Nephron progenitor cell (in vitro differentiated cells): ENCODE results near the gene EED.

Experiments used
- DNase-seq: peaks from one replicate; pipeline ENCODE4 v3.0.0; 2021
- H3K27ac Mint-ChIP-seq: 2 replicates; pipeline ENCODE4 v1.8.0; 2021; ENCODE audit warnings: mild to moderate bottlenecking, moderate library complexity, mixed read lengths
- H3K27me3 Mint-ChIP-seq: 2 replicates; pipeline ENCODE4 v1.8.0; 2021; ENCODE audit warnings: mild to moderate bottlenecking, low read depth, mixed read lengths; ENCODE audit not compliant: poor library complexity
- H3K36me3 Mint-ChIP-seq: 2 replicates; pipeline ENCODE4 v1.8.0; 2021; ENCODE audit warnings: low read depth, mixed read lengths
- H3K4me1 Mint-ChIP-seq: 2 replicates; pipeline ENCODE4 v1.8.0; 2021; ENCODE audit warnings: mixed read lengths
- H3K4me3 Mint-ChIP-seq: 2 replicates; pipeline ENCODE4 v1.8.0; 2021; ENCODE audit warnings: mild to moderate bottlenecking, moderate library complexity, mixed read lengths
- H3K9me3 Mint-ChIP-seq: 2 replicates; pipeline ENCODE4 v1.8.0; 2021; ENCODE audit warnings: mild to moderate bottlenecking, moderate library complexity, mixed read lengths
- CTCF ChIP-seq: fragments of 200-600 bp; sonication (generic); IDR thresholded peaks from 2 replicates; pipeline ENCODE4 v1.5.0; 2021; ENCODE audit warnings: antibody characterized with exemption

The EED gene

GRCh38 chr11:86244063-86244521, 461 bp upstream of the EED start:
- Mint-ChIP-seq H3K9me3 (no peaks in the 10 kb centered on the region), H3K4me1 (no peaks in the 10 kb centered on the region), H3K36me3 (no peaks in the 10 kb centered on the region), H3K27ac (no peak overlapping the region), H3K4me3 (no peak overlapping the region), H3K27me3 (peaks cover 18% of the 10 kb centered on the region)
- DNase-seq = peak; percentile 88
- TF ChIP-seq CTCF = no peak

- no peak for TF ChIP-seq CTCF
- DNase-seq = peak; percentile 19
- H3K27ac Mint-ChIP-seq = no peak overlapping the region
- peaks cover 9% of the 10 kb centered on the region for H3K27me3 Mint-ChIP-seq
- H3K4me1 Mint-ChIP-seq = peaks cover 5% of the 10 kb centered on the region
- no peak overlapping the region for H3K4me3 Mint-ChIP-seq
- H3K9me3 Mint-ChIP-seq = no peaks in the 10 kb centered on the region
- H3K36me3 Mint-ChIP-seq = peaks cover 5% of the 10 kb centered on the region
These were observed 1.1 kb downstream of the EED start for GRCh38 chr11:86245369-86246292.

GRCh38 chr11:86246293-86246675, 1.7 kb downstream of the EED start:
- DNase-seq = no peak
- peaks cover 5% of the 10 kb centered on the region for H3K4me1 Mint-ChIP-seq
- no peak overlapping the region for H3K4me3 Mint-ChIP-seq
- H3K9me3 Mint-ChIP-seq = no peaks in the 10 kb centered on the region
- TF ChIP-seq CTCF = no peak
- H3K27ac Mint-ChIP-seq = no peak overlapping the region
- peaks cover 9% of the 10 kb centered on the region for H3K27me3 Mint-ChIP-seq
- H3K36me3 Mint-ChIP-seq = peaks cover 5% of the 10 kb centered on the region

GRCh38 chr11:86247608-86248007, 3.1 kb downstream of the EED start:
- no peak for DNase-seq
- peaks cover 2% of the 10 kb centered on the region for H3K27me3 Mint-ChIP-seq
- no peak for TF ChIP-seq CTCF
- H3K9me3 Mint-ChIP-seq = no peaks in the 10 kb centered on the region
- H3K36me3 Mint-ChIP-seq = peaks cover 14% of the 10 kb centered on the region
- no peak overlapping the region for H3K27ac Mint-ChIP-seq
- peak overlapping the region; percentile 20 for H3K4me3 Mint-ChIP-seq
- peaks cover 5% of the 10 kb centered on the region for H3K4me1 Mint-ChIP-seq

GRCh38 chr11:86248609-86249008, 4.1 kb downstream of the EED start:
- TF ChIP-seq CTCF = no peak
- DNase-seq = no peak
- no peak overlapping the region for H3K4me3 Mint-ChIP-seq
- H3K36me3 Mint-ChIP-seq = peaks cover 14% of the 10 kb centered on the region
- H3K4me1 Mint-ChIP-seq = peaks cover 5% of the 10 kb centered on the region
- H3K27me3 Mint-ChIP-seq = no peaks in the 10 kb centered on the region
- no peak overlapping the region for H3K27ac Mint-ChIP-seq
- no peaks in the 10 kb centered on the region for H3K9me3 Mint-ChIP-seq
